Fibroblast of skin of left biceps (primary cell): ENCODE results near the gene P3H2.

Experiments used
- DNase-seq, 2 experiments: peaks; one replicate each; pipeline ENCODE4 v3.0.0-alpha.2; 2013; ENCODE audit warnings: low read depth in 2 of 2

P3H2 gene

DNA sequence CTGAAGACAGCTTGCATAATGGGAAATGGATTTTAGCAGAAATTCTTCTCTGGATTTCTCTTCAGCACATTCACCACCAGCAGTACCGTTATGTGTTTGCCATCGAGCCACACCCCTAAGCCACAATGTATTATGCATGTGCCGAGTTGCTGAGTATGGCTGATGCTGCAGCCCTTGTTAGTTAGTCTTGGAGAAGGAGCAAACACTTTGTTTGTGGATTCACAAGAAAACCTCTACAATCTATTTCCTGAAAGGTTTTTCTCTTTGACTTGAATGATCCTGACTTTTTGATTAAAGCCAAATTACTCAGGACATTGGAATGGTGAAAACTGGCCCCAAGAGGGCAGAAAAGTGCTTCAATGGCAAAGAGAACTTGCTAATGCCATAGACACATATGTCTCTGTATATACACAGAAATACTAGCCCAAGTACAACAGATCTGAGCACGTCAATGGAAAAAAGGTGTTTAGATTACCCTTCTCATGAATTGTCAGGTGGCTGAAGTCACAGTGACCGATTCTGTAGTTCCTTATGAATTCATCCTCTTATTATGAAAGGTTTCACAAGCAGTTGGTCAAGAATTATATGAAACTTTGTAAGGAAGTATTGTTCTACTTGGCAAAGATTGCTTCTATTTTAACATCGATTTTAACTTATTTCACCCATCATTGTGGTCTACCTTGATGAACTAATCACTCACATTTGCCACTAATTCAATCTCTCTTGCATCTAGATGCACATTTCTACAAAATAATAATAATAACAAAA is 103.0 kb downstream of the P3H2 start:
- peak; percentile 59 to 62 for DNase-seq

DNA sequence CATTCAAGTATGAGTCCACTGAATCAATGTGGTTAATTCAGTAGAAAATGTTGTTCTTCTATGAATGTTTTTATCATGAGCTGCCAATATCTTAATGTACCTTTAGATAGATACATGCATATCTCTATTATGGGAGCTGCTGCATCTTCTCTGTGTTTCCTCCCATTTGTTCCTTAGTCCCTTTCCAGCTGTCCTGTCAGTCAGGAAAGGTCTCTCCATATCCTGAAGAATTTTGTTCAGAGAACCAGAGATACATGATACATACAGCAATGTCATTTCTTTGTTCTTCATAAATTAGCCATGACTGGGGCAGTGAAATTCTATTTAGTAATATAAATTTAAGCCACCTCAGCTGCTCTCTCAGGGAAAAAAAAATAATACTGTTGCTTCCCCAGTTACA is 103.7 kb downstream of the P3H2 start:
- no peak for DNase-seq

DNA sequence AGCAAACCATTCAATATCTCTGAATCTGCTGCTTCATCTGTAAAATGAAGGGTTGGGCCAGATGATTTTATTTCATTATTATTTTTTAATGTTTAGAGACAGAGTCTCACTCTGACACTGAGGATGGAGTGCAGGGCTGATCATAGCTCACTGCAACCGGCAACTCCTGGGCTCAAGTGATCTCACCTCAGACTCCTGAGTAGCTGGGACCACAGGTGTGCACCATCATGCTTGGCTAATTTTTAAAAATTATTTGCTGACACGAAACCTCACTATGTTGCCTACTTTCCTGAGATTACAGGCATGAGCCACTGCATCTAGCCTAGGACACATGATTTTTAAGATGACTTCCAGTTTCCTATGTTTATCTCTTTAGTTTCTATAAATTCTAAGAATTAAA is 105.8 kb downstream of the P3H2 start:
- no peak for DNase-seq

DNA sequence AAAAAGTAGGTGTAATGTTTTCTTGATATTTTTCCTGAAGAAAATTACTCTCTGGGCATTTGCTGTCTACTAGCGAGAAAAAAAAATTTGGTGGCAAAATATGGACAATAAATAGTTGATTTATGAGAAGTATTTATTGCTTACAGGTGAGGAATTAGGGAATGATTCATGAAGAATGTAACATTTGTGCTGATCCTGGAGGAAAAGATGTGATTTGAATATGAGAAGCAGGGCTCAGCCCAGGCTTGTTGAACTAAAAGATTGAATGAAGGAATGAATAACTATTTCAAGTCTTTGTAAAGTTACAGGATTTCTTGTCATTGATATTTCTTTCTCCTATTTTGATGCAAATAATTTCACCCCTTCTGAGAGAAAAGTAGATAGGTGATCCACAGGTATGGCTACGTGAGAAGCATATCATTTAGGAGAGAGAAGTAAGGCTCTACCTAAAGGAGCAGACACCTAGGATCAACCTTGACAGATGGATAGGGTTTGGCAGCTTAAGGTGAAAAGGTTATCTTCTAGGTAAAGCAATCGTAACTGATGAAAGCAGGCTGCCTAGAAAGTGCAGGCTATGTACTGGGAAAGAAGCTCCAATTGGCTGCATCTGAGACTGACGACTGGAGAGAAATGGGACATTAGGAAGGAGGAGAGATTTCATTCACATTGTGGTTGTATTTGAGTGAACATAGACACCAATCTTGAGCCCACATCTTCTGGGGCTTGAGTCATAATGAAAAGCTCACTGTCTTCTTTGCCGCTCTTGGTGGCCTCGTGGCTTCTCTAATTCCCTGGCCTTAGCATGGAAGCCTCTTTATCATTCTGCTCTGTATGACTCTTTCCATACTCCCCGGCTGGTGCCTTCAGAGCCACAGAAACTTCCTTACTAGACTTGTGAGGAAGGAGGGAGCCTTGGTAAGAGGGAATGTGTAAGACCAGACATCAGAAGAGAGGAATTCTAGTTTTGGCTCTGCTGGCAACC is 106.5 kb downstream of the P3H2 start:
- no peak for DNase-seq

DNA sequence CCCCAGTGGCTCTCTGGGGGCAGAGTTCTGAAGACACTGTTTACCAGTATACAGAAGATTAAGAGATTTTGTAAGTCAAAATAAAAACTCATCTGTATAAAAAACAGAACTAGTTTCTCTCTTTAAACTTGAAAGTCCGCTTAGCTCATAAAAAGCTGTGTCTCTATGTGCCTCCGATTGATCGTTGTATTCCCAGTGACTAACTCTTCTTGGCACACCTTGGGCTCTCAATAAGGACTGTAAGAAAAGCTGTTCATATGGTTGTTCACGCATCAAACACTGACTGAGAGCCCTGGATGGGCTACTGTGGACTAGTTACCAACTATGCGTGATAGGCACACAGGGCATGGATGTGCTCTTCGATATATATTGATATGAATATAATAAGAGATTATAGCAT is 107.9 kb downstream of the P3H2 start:
- DNase-seq = no peak

DNA sequence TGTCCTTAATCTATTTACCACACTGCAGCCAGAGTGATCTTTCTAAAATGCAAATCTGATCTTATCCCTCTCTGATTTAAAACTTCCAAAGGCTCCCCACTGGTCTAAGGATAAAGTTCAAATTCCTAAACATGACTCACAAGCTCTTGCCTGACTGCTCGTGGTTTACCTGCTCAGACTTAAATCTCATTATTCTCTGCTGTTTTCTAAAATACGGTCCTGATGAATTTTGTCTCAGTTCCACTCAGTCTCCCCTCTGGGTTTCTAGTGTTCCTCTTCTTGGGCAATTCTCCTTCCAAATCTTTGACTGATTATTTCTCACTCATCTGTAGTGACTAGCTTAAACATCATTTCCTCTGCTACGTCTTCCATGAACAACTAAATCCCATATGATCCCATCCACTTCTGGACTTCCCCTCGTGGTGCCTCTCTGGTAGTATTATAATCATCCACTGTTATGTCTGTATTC is 108.3 kb downstream of the P3H2 start:
- no peak for DNase-seq

DNA sequence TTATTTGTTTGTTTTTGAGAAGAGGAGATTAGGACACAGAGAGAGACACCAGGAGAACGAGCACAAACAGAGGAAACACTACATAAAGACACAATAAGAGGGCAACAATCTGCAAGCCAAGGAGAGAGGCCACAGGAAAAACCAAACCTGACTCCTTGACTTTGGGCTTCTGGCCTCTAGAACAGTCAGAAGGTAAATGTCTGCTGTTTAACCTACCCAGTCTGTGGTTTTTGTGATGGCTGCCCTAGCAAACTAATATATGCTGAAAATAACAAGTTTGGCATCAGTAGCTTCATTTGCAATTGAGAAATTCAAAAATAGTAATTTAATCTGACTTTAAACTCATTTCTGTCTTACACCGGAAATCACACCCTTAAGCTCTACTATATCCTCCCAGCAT is 110.2 kb downstream of the P3H2 start:
- DNase-seq = no peak

DNA sequence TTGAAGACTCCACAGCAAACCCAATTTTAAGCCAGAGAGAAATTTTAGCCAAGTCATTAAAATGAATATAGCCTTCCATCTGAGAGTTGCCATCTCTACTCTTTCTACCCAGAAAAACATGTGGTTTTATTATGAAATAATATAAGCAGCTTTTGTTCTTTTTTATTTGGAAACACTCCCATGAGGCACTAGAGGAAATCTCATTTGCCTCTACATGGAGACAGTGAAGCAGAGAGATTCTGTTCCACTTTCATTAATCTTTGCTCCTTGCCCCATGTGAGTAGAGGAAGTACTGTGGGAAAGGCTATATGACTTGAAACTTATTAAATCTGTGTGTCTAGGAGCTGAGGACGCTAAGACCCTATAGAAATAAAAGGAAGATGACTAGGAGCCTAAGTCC is 111.1 kb downstream of the P3H2 start:
- no peak for DNase-seq

DNA sequence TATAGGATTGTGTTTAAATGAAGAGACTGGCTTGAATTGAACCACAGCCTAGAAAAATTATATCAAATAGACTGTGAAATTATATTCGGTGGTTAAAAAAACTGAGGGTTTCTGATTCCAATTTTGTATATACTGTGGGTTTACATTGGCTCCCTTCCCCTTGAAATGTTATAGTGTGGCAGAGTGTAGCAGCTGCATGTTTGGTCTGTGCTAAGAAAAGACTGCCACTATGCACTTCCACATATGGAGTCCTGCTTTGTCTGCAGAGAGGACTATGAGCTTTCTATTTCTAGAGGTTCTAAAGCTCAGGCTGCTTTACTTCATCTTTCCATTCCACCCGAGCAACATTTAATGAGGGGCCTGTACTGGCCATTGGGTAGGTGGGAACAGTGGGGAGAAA is 112.3 kb downstream of the P3H2 start:
- no peak for DNase-seq

DNA sequence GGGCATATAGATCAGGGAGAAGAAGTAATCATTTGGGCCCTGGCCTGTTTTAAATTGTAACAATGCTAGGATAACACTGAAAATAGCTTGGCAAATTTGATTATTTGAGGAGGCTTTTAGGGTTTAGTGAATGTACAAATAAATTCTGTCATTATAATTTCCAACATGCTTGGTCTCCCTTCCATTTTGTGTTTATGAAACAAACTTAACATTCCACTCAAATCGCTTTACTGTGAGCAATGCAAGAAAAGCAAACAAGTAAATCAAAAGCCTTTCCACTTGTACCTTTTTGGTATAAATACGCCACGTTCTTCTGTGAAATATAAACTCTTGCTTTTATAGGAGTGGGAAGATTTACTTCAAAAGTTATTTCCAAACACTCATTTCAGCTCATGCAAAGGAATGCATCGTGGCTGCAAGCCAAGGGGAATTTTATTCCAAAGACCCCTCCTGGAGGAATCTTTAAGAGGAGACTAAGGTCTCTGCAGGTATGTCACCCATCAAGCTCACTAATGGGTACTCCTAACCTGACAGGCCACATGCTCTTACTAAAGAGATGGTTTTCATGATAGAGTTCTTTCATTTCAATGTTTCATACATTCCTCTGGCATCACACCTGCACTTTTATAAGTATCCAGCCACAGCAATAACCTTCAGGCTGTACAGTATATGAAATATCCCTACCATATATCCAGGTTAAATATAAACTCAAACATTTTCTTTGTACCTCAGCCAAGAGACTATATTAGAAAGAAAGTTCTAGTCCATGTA is 115.2 kb downstream of the P3H2 start:
- DNase-seq = no peak

DNA sequence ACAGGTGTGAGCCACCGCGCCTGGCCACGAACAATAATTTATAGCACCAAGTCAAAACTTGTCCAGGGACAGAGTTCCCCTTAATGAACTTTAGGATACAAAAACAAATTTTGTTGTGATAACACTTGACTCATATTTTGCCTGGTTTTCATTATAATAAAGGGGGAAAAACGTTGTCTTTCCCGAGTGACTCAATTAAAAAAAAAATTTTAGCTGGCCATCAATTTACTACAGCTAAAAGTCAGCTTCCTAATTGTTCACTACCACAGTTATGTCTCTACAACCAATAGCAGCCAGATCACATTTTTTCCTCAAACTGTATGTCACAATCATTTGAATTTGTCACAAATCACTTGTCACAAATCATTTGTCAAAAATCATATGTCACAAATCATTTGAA is 116.0 kb downstream of the P3H2 start:
- no peak for DNase-seq

DNA sequence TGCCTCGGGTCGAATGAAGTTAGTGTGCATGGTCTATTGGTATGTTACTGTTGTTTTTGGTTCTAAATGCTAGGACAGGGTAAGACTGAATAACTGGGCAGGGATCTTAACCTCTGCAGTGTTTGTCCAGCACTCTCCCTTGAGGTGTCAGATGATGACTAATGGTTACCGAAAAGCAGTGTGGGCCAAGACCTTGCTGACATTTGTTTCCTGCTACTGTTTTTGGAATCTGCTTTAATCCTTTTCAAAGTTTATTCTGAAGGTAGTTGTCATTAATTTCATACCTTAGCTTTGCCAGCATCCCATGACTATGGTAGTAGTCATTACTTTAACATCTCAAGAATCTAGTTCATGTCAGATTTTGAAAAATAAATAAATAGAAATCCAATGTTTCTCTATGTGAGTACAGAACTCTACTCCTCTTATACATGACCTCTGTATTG is 117.0 kb downstream of the P3H2 start:
- peak in 1 of 2 experiments; percentile 29 for DNase-seq

DNA sequence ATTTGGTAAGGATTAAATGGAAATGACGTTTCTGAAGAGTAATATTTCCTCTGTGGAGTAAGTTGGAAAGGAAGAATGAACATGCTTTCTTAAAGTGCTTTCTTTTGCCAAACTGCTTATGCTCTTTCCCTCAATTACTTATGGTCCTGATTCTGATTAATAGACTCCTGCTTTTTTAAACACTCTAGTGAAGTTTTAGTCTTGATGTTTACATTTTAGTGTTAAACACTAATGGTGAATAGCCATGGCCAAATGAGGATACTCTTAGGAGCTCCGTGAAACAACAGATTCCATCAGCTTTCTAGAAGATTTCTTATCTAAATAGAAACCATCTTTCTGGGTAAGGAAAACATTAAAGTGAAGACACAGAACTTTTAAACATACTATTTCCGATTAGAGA is 117.6 kb downstream of the P3H2 start:
- DNase-seq = no peak

DNA sequence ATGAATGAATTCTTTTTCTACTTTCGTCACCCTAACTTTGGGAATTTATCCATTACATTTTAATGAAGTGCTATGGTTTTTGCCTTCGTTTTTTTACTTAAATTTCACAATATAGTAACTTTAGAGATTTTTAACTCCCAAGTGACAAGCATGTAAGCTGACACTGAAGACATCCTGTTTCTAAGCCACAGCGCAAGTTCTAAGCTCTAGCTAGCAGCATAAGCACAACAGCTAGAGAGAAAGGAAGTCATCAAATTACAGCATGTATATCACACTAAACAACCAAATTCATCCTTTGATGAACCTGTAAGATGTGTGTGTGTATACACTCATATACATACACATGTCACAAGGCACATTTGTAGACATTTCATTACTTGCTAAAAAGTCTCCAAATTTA is 119.3 kb downstream of the P3H2 start:
- no peak for DNase-seq

DNA sequence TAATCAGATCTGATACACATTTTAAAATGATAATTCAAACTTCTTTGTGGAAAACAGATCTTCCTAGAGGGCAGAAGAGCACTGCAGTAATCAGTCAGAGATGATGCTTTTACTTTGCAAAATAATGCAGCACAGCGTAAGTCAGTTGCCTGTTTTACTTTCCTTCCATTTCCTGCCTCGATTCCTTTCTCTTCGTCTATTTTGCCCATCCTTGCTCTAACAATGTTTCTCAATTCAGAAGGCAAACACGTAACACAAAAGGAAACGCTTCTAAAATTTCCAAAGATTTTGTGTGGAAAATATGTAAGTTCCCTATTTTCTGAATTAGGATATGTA is 119.9 kb downstream of the P3H2 start:
- no peak for DNase-seq

DNA sequence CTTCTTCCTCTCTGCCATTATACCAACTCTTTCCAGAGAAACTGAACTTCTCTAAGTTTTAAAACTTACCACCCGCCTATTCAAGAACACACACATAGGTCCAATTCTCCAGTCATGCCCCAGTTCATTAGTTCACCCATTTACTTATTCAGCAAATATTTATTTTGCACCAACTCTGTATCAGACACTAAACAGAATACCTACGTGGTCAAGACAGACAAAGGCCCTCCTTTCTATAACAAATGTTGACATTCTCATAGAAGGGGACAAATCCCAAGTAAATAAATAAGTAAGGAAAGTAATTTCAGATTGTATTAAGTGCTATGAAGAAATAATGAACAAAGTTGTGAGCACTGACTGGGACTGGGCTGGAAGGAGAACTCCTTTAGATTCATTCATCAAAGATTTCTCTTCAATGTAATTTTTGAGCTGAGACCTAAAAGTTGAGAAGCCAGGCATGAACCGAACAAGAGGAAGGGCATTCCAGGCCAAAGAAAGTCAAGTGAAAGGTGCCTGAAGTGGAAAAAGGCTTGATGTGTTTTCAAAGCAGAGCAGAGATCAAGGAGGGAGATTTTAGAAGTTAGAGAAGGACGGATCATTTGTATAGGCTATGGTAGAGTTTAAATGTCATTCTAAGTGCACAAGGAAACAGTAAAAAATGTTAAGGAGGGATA is 120.4 kb downstream of the P3H2 start:
- no peak for DNase-seq

DNA sequence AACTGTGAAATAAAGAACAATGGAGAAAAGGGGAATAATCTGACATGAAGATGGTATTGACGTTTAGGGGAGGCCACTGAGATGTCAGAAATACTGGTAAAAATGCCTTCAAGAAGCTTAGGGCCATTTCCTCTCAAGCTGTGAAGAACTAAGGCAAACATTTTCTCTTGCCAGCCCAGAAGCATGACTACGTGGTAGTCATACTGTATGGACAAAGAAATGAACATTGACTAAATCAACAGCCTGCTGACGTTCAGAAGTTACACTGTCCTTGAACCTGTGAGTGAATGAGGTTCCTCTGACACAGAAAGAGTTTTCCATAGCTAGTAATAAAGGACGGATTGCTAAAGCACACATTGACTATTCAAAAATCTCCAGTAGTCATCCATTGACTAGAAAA is 121.0 kb downstream of the P3H2 start:
- DNase-seq = no peak

DNA sequence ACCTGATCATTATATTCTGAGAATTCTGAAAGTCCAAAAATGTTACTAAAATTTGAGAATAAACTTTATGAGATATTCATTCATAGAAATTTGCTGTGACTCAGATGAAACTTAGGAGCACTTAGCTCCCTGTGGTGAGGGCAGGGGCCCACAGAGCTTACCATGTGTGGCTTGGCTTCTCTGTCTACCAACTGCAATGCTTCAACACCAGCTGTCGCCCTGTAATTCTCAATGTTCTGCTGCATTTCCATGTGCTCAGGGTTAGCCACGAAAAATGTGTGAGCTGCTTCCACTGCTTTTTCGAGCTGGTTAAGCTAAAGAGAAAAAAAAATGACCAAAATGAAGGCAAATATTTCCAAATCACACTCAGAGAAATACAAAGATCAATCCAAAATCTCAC is 125.6 kb downstream of the P3H2 start:
- DNase-seq = no peak

DNA sequence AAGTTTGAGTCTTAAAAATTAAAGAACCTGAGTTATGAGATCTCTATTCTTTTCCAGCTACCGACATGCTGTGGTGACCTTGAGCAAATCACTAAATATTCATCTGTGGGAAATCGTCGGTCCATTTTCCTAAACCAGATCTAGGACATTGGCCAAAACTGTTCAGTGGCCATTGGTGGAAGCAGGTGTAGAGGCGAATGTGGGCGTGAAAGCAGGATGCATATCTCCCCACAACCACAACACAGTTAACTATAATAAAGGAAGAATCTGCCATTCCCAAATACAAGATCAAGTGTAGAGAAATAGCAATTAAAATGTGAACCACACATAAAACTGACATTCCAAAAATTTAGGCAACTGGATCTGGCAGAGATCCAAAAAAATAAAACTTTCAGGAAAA is 129.9 kb downstream of the P3H2 start:
- no peak for DNase-seq

DNA sequence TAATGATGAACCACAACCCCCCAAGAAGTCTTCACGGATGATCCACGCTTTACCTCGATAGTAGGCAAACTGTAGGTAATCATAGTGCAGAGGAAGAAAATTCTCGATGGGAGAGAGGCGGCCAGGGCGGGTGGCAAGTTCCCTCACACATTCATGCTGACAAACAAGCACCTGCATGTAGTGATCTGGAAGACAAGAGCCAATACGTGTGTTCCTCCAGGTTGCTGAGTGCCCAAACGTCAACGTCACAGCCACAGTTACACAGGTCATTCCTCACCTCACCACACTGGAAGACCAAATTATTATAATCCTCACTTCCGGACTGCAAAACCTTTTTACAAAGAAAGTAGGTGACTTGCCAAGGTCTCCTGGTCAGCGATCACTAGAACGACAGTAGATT is 131.8 kb downstream of the P3H2 start:
- no peak for DNase-seq

DNA sequence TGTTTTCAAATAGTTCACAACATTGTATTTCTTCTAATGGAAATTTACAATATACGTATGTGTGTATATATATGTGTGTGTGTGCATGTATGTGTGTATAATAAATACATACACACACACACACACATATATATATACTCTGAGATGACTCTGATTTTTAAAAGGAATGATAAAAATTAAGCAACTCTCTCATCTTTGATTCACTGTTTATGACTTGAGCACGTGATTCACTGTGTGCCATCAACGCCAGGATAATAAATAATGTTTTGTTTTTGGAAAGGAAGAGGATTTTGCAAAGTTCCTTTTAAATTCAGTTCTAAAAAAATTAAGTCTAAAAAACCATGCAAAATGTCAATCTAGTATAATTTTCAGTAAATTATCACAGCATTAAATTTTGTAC is 132.4 kb downstream of the P3H2 start:
- no peak for DNase-seq

DNA sequence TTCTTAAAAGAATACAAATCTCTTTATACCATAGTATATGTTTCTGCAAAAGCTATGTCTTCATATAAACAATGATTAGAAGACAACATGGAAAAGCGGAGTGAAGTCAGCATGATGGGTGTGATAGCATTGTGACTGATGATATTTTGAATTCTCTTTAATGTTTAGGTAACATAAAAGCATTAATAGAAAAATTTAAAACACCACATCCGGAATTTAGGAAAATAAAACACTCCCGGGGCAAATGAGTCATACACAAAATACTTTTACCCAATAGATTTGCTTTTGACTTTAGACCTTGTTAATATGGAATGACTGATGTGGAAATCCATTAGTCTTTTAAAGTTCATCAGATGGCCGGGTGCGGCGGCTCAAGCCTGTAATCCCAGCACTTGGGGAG is 134.7 kb downstream of the P3H2 start:
- no peak for DNase-seq
